COLO668 (cell line): ENCODE data around the gene GOLGA8O.
"Not testable (repeated sequence)": the region's sequence is repeated elsewhere in the genome, so short reads cannot be mapped to it uniquely, and the experiment has no call there.

Experiments used
- DNase-seq: peaks from one replicate; lab custom pipeline; 2025; ENCODE audit not compliant: unreplicated experiment; lab: John Stamatoyannopoulos, UW

Gene GOLGA8O, protein sequence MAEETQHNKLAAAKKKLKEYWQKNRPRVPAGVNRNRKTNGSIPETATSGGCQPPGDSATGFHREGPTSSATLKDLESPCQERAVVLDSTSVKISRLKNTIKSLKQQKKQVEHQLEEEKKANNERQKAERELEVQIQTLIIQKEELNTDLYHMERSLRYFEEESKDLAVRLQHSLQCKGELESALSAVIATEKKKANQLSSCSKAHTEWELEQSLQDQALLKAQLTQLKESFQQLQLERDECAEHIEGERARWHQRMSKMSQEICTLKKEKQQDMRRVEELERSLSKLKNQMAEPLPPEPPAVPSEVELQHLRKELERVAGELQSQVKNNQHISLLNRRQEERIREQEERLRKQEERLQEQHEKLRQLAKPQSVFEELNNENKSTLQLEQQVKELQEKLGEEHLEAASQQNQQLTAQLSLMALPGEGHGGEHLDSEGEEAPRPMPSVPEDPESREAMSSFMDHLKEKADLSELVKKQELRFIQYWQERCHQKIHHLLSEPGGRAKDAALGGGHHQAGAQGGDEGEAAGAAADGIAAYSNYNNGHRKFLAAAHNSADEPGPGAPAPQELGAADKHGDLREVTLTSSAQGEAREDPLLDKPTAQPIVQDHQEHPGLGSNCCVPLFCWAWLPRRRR

DNA sequence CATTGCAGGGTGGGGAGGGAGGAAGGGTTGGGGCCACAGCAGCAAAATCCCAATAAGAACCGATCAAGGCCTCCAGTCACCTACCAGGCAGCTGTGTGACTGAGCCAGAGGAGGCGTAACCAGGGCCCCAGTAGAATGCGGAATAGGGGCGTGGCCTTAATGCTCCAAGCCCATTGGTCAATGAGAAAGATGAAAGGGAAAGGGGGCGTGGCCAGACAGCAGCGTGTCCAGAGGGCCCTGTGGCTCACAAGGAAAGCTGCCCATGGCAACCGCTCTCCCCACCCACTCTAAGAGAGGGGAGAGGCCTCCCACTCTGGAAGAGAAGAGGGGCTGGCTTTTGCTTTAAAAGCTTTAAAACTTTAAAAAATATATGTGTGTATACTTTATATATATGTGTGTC is at the start of gene GOLGA8O:
Gene GOLGA8O (minus strand): TSS at position 101 of the 400 bp plus-strand sequence. CDS start 98 bp downstream, at position 3.
- not testable (repeated sequence) for DNase-seq

DNA sequence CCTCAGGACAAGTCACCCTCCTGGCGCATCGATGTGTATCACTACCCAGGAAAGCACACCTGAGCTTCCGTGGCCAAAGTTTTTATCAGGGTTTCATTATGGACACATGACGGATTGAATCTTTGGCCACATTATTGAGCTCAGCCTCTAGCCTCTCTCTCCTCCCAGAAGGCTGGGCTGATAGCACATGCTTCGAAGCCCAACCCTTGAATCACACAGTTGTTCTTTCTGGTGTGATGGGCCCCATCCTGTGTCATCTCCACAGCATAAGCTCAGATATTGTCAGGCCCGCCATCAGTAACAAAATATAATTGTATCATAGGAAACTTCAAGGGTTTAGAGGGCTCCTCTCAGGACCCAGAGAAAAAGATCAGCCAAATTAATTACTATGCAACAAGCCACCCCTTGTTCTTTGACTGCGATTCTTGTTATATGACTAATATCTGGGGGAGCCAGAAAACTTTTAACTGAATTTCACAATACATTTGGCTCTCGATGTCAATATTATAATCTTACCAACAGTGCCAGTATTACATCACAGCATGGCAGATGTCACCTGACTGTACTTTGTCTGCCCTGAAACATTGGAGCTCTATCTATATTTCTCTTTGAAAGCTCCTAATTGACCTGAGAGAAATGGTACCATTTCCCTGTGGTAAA is 48.8 kb upstream of the GOLGA8O start:
- not testable (repeated sequence) for DNase-seq

DNA sequence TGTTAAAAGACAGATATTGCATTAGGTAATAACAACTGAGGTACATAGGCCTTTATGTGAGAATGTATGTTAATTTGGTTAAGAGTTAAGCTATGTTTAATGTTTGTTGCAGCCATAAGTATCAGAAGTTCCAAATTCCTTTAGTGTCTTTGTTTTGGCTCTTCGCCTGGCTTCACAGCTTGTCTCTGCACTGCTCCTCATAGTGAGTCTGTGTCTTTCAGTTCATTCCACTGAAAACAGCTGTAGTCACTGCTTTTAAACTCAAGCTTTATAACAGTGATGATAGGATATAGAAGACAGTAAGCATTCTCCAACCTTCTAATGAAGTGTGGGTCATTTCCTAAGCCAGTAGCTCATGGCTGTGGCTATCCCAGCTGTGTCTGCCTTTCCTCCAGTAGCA is 47.5 kb upstream of the GOLGA8O start:
- not testable (repeated sequence) for DNase-seq

DNA sequence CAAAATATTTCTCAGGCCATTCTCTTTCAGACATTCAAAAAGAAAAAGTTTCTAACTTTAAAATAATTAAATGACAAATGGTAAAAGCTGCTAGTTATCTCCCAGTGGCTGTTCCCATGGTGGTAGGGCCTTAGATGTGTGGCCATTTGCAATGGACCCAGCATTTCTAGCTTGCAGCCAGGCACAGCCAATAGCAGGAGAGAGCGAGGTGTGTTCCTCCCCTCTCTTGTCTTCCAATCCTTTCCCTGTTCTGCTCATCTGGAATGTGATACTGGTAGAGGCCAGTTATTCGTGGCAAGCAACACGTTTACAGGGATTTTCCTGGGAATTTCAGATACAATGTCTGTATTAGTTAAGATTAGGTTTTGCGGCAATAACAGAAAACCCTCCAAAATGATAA is 37.3 kb upstream of the GOLGA8O start:
- not testable (repeated sequence) for DNase-seq

DNA sequence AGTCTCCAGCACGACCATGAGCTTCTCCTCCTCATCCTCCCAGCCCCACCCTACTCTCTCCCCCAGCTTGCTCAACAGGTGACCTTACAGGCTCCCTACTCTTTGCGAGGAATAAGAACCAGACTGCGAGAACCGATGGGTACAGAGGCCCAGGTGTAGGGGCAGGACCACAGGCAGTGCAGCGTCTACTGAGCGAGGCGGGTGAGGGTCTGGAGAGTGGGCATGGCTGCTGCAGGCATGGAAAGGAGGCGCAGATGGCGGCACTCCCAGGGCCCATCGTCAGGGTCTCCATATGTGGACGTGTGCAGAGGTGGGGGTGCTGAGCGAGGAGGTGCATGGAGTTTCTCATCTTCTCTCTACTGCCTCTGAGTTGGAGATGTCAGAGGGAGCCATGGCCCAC is 31.0 kb upstream of the GOLGA8O start:
- DNase-seq, result not testable (repeated sequence)

DNA sequence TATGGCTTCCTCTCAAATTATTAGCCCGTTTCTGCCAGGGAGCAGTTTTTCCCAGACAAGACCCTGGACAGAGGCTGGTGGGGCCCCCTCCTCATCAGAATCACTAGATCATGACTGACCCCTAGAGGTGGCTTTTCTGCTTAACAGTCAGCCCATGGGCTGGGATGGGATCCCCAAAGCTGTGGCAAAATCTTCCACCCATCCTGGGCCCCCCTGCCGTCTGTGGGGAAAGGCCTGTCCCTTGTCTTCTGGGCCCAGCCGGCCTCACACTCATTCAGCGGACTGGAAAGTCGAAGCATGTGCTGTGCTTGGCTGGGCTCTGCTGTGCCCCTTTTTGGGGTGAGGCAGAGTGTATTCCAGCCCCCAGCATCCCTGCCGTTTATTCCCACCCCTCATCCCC is 27.9 kb upstream of the GOLGA8O start:
- DNase-seq, result not testable (repeated sequence)

DNA sequence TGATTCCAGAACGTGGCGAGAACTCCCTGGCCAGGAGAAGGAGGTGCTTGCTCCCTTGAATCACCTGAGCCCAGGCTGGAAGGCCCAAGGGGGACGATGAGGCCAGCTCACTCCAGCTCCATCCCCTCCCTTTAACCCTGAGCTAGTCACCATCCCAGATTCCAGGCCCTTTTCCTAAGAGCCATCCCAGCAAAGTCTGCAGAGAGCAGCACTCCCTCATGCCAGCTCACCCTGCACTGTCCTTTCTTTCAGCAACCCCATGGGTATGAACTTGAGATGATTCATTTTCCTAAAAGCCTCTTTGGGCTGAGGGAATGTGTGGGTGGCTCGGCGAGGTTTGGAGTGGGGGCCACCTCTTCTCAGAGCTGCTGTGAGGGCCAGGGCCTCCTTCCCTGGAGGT is 26.2 kb upstream of the GOLGA8O start:
- not testable (repeated sequence) for DNase-seq

DNA sequence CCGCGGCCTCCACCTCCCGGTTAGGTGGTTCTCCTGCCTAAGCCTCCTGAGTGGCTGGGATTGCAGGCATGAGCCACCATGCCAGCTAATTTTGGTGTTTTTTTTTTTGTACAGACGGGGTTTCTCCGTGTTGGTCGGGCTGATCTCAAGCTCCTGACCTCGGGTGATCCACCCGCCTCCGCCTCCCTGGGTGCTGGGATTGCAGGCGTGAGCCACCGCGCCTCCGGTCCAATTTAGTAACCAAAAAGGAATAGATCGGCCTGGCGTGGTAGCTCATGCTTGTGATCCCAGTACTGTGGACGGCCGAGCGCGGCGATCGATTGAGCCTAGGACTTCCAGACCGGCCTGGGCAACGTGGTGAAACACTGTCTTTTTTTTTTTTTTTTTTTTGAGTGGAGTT is 12.6 kb upstream of the GOLGA8O start:
- not testable (repeated sequence) for DNase-seq

DNA sequence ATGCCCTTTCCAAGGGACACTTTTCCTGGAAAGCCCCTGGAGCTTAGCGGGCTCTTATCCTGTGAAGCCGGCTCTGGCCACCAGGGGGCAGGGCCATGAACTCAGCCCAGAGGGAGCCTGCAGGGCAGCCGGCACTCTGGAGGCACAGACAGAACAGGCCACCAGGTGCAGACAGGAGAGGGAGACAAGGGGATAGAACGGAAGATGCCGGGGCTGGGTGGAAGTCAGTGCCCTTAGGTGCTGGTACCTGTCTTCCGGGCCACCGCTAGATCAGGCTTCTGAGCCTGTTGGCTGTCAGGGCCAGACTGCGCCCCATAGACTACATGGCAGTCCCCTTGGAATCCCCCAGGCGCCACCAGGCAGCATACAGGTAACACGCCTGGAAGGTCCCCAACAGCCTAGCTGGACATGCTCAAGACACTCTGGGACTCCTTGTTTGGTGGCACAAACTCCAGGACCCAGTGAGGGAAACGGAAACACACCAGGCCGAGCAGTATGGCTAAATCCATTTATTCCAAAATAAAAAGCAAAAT is 14.9 kb downstream of the GOLGA8O start:
- not testable (repeated sequence) for DNase-seq

DNA sequence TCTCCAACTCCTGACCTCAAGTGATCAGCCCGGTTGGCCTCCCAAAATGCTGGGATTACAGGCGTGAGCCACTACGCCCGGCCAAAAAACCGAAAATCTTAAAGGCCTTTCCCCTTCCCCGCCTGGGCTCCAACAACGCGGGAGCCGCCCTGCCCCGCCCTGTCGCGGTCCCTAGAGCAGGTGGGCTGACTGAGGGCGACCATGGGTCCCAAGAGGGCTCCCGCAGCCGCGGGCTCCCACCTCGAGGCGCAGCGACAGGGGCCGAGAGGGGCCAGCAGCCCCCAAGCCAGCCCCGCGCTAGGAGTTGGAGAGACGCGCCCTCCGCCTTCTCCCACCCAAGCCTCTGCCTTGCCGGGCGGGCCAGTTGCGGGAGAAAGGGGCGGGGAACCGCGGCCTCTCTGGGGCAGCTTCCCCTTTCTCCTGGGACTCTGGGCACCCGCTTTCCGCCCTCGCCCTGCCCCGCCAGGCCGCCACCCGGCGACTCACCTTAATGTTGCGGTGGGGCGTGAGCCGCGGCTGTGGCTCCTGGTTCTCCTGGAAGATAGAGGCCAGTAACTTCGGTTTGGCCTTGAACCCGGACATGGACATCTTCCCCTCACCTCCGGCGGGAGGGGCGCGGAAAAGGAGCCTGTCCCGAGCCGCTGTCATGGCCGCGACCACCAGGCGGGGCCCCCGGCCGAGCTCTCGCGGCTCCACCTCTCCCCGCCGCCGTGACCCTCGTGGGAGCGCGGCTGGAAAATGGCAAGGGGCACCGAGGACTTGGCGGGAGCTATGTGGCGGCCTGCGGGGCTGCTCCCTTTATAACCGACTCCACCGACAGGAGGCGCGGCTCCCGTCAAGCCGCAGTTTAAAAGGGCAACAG is 21.1 kb downstream of the GOLGA8O start:
- not testable (repeated sequence) for DNase-seq

DNA sequence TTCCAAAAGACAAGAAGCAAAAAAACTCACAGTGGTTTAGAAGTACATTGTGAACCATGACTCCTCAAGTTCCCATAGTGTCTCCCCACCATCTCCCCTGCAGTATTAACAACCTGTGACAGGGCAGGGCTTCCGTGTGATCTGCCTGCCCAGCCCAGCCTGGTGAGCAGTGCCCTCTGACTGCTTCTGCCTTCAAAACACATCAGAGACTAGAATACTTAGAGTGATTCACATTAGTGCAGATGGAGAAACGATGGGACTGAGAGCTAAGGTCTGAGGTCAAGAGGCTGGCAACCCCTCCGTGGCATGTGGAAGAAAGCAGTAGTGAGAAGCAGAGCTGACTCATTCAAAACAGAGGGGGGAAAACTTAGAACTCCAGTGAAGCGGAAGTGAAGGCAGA is 27.8 kb downstream of the GOLGA8O start:
- not testable (repeated sequence) for DNase-seq

DNA sequence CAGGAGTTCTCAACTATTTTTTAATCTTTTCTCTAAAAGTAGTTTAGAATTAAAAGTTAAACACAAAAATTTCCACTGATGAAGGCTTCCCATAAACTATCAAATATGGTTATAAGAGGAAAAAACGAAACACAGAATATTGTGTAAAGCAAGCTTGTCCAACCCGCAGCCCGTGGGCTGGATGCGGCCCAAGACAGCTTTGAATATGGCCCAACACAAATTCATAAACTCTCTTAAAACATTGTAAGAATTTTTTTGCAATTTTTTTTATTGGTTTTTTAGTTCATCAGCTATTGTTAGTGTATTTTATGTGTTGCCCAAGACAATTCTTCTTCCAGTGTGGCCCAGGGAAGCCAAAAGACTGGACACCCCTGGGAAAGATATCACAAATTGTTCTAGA is 28.9 kb downstream of the GOLGA8O start:
- not testable (repeated sequence) for DNase-seq

DNA sequence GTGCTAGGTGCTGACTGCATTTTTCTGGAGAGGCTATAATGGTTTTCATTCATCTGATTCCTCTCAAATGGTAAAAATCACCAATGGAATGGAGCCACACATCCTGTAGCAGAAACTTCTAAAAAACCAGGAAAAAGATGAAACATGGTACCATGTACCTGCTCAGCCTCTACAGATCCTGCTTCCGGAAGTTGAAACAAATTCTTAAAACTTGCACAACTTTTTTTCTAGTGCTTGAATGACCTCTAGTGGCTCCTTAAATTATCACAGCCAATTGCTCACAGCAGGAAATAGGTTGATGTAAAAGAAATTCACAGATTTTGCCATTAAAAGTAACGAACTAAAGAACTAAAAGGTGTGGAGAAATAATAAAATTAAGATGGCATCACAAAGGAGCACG is 47.5 kb downstream of the GOLGA8O start:
- not testable (repeated sequence) for DNase-seq

DNA sequence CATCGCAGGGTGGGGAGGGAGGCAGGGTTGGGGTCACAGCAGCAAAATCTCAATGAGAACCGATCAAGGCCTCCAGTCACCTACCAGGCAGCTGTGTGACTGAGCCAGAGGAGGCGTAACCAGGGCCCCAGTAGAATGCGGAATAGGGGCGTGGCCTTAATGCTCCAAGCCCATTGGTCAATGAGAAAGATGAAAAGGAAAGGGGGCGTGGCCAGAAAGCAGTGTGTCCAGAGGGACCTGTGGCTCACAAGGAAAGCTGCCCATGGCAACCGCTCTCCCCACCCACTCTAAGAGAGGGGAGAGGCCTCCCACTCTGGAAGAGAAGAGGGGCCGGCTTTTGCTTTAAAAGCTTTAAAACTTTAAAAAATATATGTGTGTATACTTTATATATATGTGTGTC is 52.2 kb downstream of the GOLGA8O start, which contains the start of gene GOLGA8K:
Gene GOLGA8K (minus strand): TSS at position 101 of the 400 bp plus-strand sequence. CDS start 98 bp downstream, at position 3.
- not testable (repeated sequence) for DNase-seq

DNA sequence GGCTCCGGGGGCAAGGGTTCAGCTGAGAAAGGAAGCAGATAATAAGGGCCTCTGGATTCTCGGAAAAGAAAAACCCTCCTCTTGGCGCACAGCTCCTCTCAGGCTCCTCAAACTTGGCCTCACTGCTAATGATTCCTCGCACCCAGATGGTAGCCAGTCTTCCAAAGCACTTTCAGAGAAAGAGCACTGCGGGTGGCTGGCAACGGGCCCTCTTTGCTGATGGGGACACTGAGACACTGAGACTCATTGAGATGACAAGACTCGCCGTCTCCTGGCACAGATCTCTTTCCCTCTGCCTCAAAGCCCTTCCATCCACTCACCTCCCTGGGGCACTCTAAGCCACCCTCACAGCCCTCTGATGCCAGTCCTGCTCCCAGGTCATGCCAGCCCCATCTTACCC is 58.9 kb downstream of the GOLGA8O start:
- not testable (repeated sequence) for DNase-seq
